Measurements from ENCODE around the gene PHRF1.

DNA sequence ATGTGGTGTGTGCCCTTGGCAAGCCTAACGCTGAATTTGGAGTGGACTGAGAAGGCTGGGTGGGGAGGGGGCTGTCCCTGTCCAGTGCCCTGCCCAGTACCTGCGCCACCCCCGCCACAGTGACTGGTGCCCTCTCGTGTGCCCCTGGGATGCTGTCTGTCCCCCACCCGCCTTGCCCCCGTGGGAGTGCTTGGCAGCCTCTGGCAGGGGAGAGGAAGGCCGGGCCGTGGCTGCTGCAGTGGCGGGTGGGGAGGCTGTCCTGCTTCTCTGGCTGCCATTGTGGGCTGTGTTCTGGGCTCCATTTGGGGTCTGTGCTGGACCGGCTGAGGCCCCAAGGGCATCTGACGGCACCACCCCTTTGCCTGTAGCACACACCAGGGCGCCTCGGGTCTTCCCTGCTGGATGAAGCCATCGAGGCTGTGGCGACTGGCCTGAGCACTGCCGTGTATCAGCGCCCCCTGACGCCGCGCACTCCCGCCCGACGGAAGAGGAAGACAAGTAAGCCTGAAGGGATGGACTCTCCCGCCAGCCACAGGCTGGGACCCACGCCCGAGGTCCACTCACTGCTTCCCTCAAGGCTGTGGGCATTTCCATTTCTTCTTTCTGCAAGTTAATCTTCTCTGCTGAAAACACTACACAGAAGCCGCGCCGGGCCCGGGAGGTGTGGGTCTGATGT is 21.9 kb downstream of the PHRF1 start:
- TF ChIP-seq, protein P1, sequence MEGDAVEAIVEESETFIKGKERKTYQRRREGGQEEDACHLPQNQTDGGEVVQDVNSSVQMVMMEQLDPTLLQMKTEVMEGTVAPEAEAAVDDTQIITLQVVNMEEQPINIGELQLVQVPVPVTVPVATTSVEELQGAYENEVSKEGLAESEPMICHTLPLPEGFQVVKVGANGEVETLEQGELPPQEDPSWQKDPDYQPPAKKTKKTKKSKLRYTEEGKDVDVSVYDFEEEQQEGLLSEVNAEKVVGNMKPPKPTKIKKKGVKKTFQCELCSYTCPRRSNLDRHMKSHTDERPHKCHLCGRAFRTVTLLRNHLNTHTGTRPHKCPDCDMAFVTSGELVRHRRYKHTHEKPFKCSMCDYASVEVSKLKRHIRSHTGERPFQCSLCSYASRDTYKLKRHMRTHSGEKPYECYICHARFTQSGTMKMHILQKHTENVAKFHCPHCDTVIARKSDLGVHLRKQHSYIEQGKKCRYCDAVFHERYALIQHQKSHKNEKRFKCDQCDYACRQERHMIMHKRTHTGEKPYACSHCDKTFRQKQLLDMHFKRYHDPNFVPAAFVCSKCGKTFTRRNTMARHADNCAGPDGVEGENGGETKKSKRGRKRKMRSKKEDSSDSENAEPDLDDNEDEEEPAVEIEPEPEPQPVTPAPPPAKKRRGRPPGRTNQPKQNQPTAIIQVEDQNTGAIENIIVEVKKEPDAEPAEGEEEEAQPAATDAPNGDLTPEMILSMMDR (IDR thresholded peaks at IDR 0.05): no peak
- TF ChIP-seq POLR2A (IDR thresholded peaks at IDR 0.05): no peak

Data from heart left ventricle (tissue), 13 donors.